Measurements from ENCODE around the gene CTSZ. TPM values are rescaled to one million over a fixed set of nuclear protein-coding genes. Genes with fewer than 3 reads are reported as not detected.

CTSZ gene
- total RNA-seq, 2 donors from 2014 or later = 274 to 303 TPM

- peaks cover 4% of the 10 kb centered on the region for H3K4me1 ChIP-seq
- H3K36me3 ChIP-seq = no peaks in the 10 kb centered on the region
Measured at GRCh38 chr20:59026904-59027740, 20.1 kb upstream of the CTSZ start.

GRCh38 chr20:59025511-59025910 is 18.5 kb upstream of the CTSZ start:
- peaks cover 4% of the 10 kb centered on the region for H3K4me1 ChIP-seq
- intact Hi-C loops (cut with DNase I) = no loop called here
- no peak for TF ChIP-seq CTCF (IDR thresholded peaks at IDR 0.05)

More at GRCh38 chr20:59026904-59027740, 20.1 kb upstream of the CTSZ start:
- no peak overlapping the region for H3K27ac ChIP-seq
- no peak for TF ChIP-seq CTCF (IDR thresholded peaks at IDR 0.05)
- H3K4me3 ChIP-seq = no peak overlapping the region
- intact Hi-C loops (cut with DNase I) = no loop called here
- DNase-seq = no peak
- H3K27me3 ChIP-seq = no peaks in the 10 kb centered on the region
- no peak overlapping the region for H3K9ac ChIP-seq (ENCODE audit: low read depth in 2 of 2, low read length in 2 of 2)
- H3K9me3 ChIP-seq = no peaks in the 10 kb centered on the region

GRCh38 chr20:59025086-59025485 is 18.0 kb upstream of the CTSZ start:
- intact Hi-C loops (cut with DNase I) = no loop called here
- H3K9ac ChIP-seq (ENCODE audit: low read depth in 2 of 2, low read length in 2 of 2) = no peak overlapping the region
- H3K4me1 ChIP-seq = peaks cover 4% of the 10 kb centered on the region
- no peak for TF ChIP-seq CTCF (IDR thresholded peaks at IDR 0.05)
- H3K4me3 ChIP-seq = no peak overlapping the region
- DNase-seq = no peak
- H3K27ac ChIP-seq = no peak overlapping the region
- no peaks in the 10 kb centered on the region for H3K9me3 ChIP-seq
- H3K27me3 ChIP-seq = no peaks in the 10 kb centered on the region
- H3K36me3 ChIP-seq = no peaks in the 10 kb centered on the region

More at GRCh38 chr20:59025511-59025910, 18.5 kb upstream of the CTSZ start:
- Histone ChIP-seq H3K9me3 (no peaks in the 10 kb centered on the region), H3K9ac (ENCODE audit: low read depth in 2 of 2, low read length in 2 of 2) (no peak overlapping the region), H3K27ac (no peak overlapping the region), H3K27me3 (no peaks in the 10 kb centered on the region), H3K4me3 (no peak overlapping the region), H3K36me3 (no peaks in the 10 kb centered on the region)
- DNase-seq = no peak

GRCh38 chr20:59024111-59024530 is 17.1 kb upstream of the CTSZ start:
- Histone ChIP-seq H3K27me3 (no peaks in the 10 kb centered on the region), H3K36me3 (no peaks in the 10 kb centered on the region), H3K9me3 (no peaks in the 10 kb centered on the region), H3K9ac (ENCODE audit: low read depth in 2 of 2, low read length in 2 of 2) (no peak overlapping the region), H3K4me1 (peaks cover 3% of the 10 kb centered on the region), H3K4me3 (no peak overlapping the region), H3K27ac (no peak overlapping the region)
- no peak for TF ChIP-seq CTCF (IDR thresholded peaks at IDR 0.05)
- intact Hi-C loops (cut with DNase I) = no loop called here
- DNase-seq = no peak

- no peaks in the 10 kb centered on the region for H3K9me3 ChIP-seq
- H3K9ac ChIP-seq (ENCODE audit: low read depth in 2 of 2, low read length in 2 of 2) = no peak overlapping the region
- H3K36me3 ChIP-seq = no peaks in the 10 kb centered on the region
- no peak overlapping the region for H3K27ac ChIP-seq
- intact Hi-C loops (cut with DNase I) = no loop called here
- no peaks in the 10 kb centered on the region for H3K4me1 ChIP-seq
- DNase-seq = no peak
- no peak overlapping the region for H3K4me3 ChIP-seq
- TF ChIP-seq CTCF (IDR thresholded peaks at IDR 0.05) = no peak
- H3K27me3 ChIP-seq = no peaks in the 10 kb centered on the region
Measured at GRCh38 chr20:59023616-59024015, 16.6 kb upstream of the CTSZ start.
